IMR-90 (cell line): ENCODE data around the gene ADGRA1. TPM values are rescaled to one million over a fixed set of nuclear protein-coding genes. Genes with fewer than 3 reads are reported as not detected.

Experiments
- ATAC-seq: fragments of 200-7000 bp; cut with Tn5 transposase; 2 replicates; pipeline ENCODE4 v1.9.1; 2020; ENCODE audit warnings: low read depth, mild to moderate bottlenecking, moderate library complexity
- BruUV-seq: library from RNA; stranded (reverse); fragments of 400-500 nt; replicated peaks from 2 replicates; lab custom pipeline; 2021; lab: Mats Ljungman, UMichigan
- CTCF ChIA-PET: fragments of 300-600 bp; formaldehyde crosslinking; extraction: SDS; loops from one replicate; lab custom pipeline; 2021; ENCODE audit warnings: antibody characterized with exemption; lab: Yijun Ruan, JAX
- POLR2A ChIA-PET: fragments of 300-600 bp; sonication (Branson Sonifier 250); formaldehyde crosslinking; loops from one replicate; lab custom pipeline; 2022; ENCODE audit warnings: antibody characterized with exemption; ENCODE audit not compliant: unreplicated experiment; lab: Charles Lee
- DNase-seq: peaks from one replicate; pipeline ENCODE4 v3.0.0; 2013
- H2AFZ ChIP-seq: replicated peaks from 2 replicates; pipeline ENCODE3; 2013; ENCODE audit warnings: low read length, mild to moderate bottlenecking; ENCODE audit not compliant: poor library complexity
- H2AK5ac ChIP-seq: 2 replicates; pipeline ENCODE4 v1.6.1; 2013; ENCODE audit warnings: low read depth, low read length, inconsistent platforms
- H2AK9ac ChIP-seq: replicated peaks from 2 replicates; pipeline ENCODE3; 2013; ENCODE audit warnings: mild to moderate bottlenecking, low read depth, low read length, moderate library complexity; ENCODE audit not compliant: poor library complexity
- H2BK120ac ChIP-seq: 2 replicates; pipeline ENCODE4 v1.6.1; 2013; ENCODE audit warnings: low read depth, low read length, inconsistent platforms
- H2BK15ac ChIP-seq: 3 replicates; pipeline ENCODE4 v1.6.1; 2013; ENCODE audit warnings: low read depth, low read length, inconsistent platforms
- H2BK20ac ChIP-seq: 2 replicates; pipeline ENCODE4 v1.6.1; 2013; ENCODE audit warnings: low read depth, mild to moderate bottlenecking, inconsistent platforms, low read length, moderate library complexity
- H2BK5ac ChIP-seq: 2 replicates; pipeline ENCODE4 v1.6.1; 2013; ENCODE audit warnings: mild to moderate bottlenecking, low read depth, low read length, inconsistent platforms; ENCODE audit not compliant: poor library complexity, severe bottlenecking
- H3K14ac ChIP-seq: replicated peaks from 2 replicates; pipeline ENCODE4 v1.6.1; 2013; ENCODE audit warnings: low read depth, low read length, inconsistent platforms
- H3K18ac ChIP-seq: 2 replicates; pipeline ENCODE4 v1.6.1; 2013; ENCODE audit warnings: low read depth, low read length, control low read depth
- H3K23ac ChIP-seq: 2 replicates; pipeline ENCODE4 v1.6.1; 2013; ENCODE audit warnings: low read depth, low read length, inconsistent platforms
- H3K27ac ChIP-seq: 2 replicates; pipeline ENCODE4 v1.5.1; 2013; ENCODE audit warnings: mild to moderate bottlenecking, control low read depth, low read length; ENCODE audit not compliant: insufficient read depth
- H3K27me3 ChIP-seq: 2 replicates; pipeline ENCODE4 v1.6.1; 2013; ENCODE audit warnings: low read length; ENCODE audit not compliant: control insufficient read depth, insufficient read depth
- H3K36me3 ChIP-seq: 2 replicates; pipeline ENCODE4 v1.6.1; 2013; ENCODE audit warnings: low read length, mixed read lengths; ENCODE audit not compliant: control insufficient read depth, insufficient read depth
- H3K4ac ChIP-seq: 2 replicates; pipeline ENCODE4 v1.6.1; 2013; ENCODE audit warnings: low read depth, low read length, inconsistent platforms
- H3K4me1 ChIP-seq: 2 replicates; pipeline ENCODE4 v1.6.1; 2013; ENCODE audit warnings: low read length, mixed read lengths; ENCODE audit not compliant: control insufficient read depth, insufficient read depth
- H3K4me2 ChIP-seq: 2 replicates; pipeline ENCODE4 v1.6.1; 2013; ENCODE audit warnings: low read depth, mild to moderate bottlenecking, control low read depth, low read length, moderate library complexity
- H3K4me3 ChIP-seq: 2 replicates; pipeline ENCODE4 v1.5.1; 2013; ENCODE audit warnings: low read depth, mild to moderate bottlenecking, control low read depth, low read length, moderate library complexity; ENCODE audit not compliant: insufficient read depth
- H3K56ac ChIP-seq: 2 replicates; pipeline ENCODE4 v1.6.1; 2013; ENCODE audit warnings: low read length, inconsistent platforms; ENCODE audit not compliant: insufficient read depth; ENCODE audit errors: extremely low read depth
- H3K79me1 ChIP-seq, 2 experiments: 2 replicates each; pipeline ENCODE4 v1.6.1; 2013; ENCODE audit warnings: low read length in 2 of 2, inconsistent platforms in 1 of 2, low read depth in 1 of 2
- H3K9ac ChIP-seq: 2 replicates; pipeline ENCODE4 v1.6.1; 2013; ENCODE audit warnings: low read depth, low read length, control low read depth
- H3K9me1 ChIP-seq: 2 replicates; pipeline ENCODE4 v1.6.1; 2013; ENCODE audit warnings: low read length, inconsistent platforms; ENCODE audit not compliant: insufficient read depth
- H3K9me3 ChIP-seq: 2 replicates; pipeline ENCODE4 v1.6.1; 2013; ENCODE audit warnings: low read length; ENCODE audit not compliant: control insufficient read depth, insufficient read depth
- H4K20me1 ChIP-seq: 2 replicates; pipeline ENCODE4 v1.6.1; 2013; ENCODE audit warnings: low read length, inconsistent platforms; ENCODE audit not compliant: insufficient read depth
- H4K5ac ChIP-seq: 2 replicates; pipeline ENCODE4 v1.6.1; 2013; ENCODE audit warnings: mild to moderate bottlenecking, low read depth, low read length, control low read depth
- H4K8ac ChIP-seq, 2 experiments: 2 replicates each; pipeline ENCODE4 v1.6.1; 2013; ENCODE audit warnings: low read depth in 2 of 2, low read length in 2 of 2, control low read depth in 1 of 2, inconsistent platforms in 1 of 2
- H4K91ac ChIP-seq: 2 replicates; pipeline ENCODE4 v1.6.1; 2013; ENCODE audit warnings: low read depth, low read length, inconsistent platforms; ENCODE audit not compliant: insufficient read depth
- BHLHE40 ChIP-seq: fragments of 150-350 bp; IDR thresholded peaks from 2 replicates; pipeline ENCODE4 v1.6.1; 2016; ENCODE audit warnings: mild to moderate bottlenecking, low read depth, low read length
- CEBPB ChIP-seq: IDR thresholded peaks from 2 replicates; pipeline ENCODE4 v1.6.1; 2012; ENCODE audit warnings: low read depth, low read length, improper control_type of control experiment
- CHD1 ChIP-seq: IDR thresholded peaks from 2 replicates; pipeline ENCODE4 v1.6.1; 2012; ENCODE audit warnings: low read depth, low read length, improper control_type of control experiment
- FOS ChIP-seq: fragments of 150-350 bp; IDR thresholded peaks from 2 replicates; pipeline ENCODE4 v1.6.1; 2016; ENCODE audit warnings: low read depth, low read length
- MAFK ChIP-seq: IDR thresholded peaks from 2 replicates; pipeline ENCODE4 v1.6.1; 2012; ENCODE audit warnings: low read depth, low read length, improper control_type of control experiment
- MAZ ChIP-seq: IDR thresholded peaks from 2 replicates; pipeline ENCODE4 v1.6.1; 2012; ENCODE audit warnings: low read depth, mild to moderate bottlenecking, low read length, improper control_type of control experiment, moderate library complexity, borderline replicate concordance
- MXI1 ChIP-seq: IDR thresholded peaks from 2 replicates; pipeline ENCODE4 v1.6.1; 2012; ENCODE audit warnings: low read depth, mild to moderate bottlenecking, low read length, moderate library complexity, borderline replicate concordance
- POLR2A ChIP-seq: IDR thresholded peaks from 2 replicates; pipeline ENCODE4 v1.6.1; 2012; ENCODE audit warnings: mild to moderate bottlenecking, low read depth, low read length
- RCOR1 ChIP-seq: IDR thresholded peaks from 2 replicates; pipeline ENCODE4 v1.6.1; 2012; ENCODE audit warnings: mild to moderate bottlenecking, low read length, improper control_type of control experiment; ENCODE audit not compliant: insufficient replicate concordance
- SMC3 ChIP-seq: fragments of 150-350 bp; IDR thresholded peaks from 2 replicates; pipeline ENCODE4 v1.6.1; 2016; ENCODE audit warnings: low read depth, mild to moderate bottlenecking, antibody characterized with exemption, low read length, moderate library complexity
- USF2 ChIP-seq: fragments of 150-350 bp; IDR thresholded peaks from 2 replicates; pipeline ENCODE4 v1.6.1; 2017; ENCODE audit warnings: mild to moderate bottlenecking, antibody characterized with exemption, low read length, low read depth
- WGBS, 2 experiments: methylation state at CpG; one replicate each; pipeline versions ENCODE4 v1.1.5 to v1.1.7; 2013; ENCODE audit warnings: missing lambda C conversion rate in 2 of 2; ENCODE audit not compliant: insufficient read length in 1 of 2; ENCODE audit errors: extremely low coverage in 2 of 2; 5-methylcytosine and 5-hydroxymethylcytosine counted together
- dilution Hi-C: fragments of 300-500 bp; cut with HindIII; formaldehyde crosslinking; loops from one replicate; pipeline ENCODE4 v1.14.3; 2018; ENCODE audit warnings: low sequenced_read_pairs; ENCODE audit not compliant: unreplicated experiment
- in situ Hi-C: fragments of 300-500 bp; cut with MboI; formaldehyde crosslinking; loops from 3 replicates; pipeline ENCODE4 v1.14.3; 2019; ENCODE audit warnings: low sequenced_read_pairs, inconsistent platforms, mixed read lengths
- intact Hi-C: fragments of 100-400 bp; cut with micrococcal nuclease; formaldehyde crosslinking; loops from 2 replicates; pipeline ENCODE4 v1.10.0; 2022
- polyA plus RNA-seq, 3 experiments: library from polyadenylated mRNA; depleted of rRNA; stranded (reverse); fragments of >200 nt; gene quantifications; 2 replicates each; pipeline ENCODE4 v1.2.3, GENCODE V29; 2012; ENCODE audit warnings: low replicate concordance in 1 of 3
- total RNA-seq: library from RNA; depleted of rRNA; stranded (reverse); fragments of >200 nt; gene quantifications from 2 replicates; pipeline ENCODE4 v1.2.3, GENCODE V29; 2012

The ADGRA1 gene
- total and polyA plus RNA-seq, 2 of the 4 experiments (the other 2 are of a cell fraction), result not detected

DNA sequence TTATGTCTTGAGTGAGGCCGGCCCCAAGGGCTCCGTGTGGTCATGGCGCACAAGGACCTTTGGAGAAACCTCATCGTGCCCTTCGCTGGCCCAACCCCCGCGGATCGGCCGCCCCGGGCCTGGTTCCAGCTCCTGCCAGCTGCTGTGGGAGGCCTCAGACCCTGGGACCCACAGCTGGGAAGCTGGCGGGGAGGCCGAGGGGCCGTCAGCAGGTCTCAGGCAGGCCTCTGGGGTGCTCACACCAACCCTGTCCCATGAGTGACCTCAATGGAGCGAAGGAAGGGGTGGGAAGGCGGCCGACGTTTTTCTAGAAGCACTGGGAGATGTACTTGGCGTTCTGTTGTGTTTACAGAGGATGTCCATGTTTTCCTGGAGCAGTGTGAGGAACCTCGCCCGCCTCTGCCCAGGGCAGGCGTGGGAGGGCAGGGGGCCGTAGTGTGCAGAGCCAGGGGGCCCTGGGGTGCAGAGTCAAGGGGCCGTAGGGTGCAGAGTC is 18.6 kb upstream of the ADGRA1 start:
- Histone ChIP-seq H3K27ac (no peak overlapping the region), H2BK15ac (no peak overlapping the region), H3K9me1 (no peaks in the 10 kb centered on the region), H3K27me3 (no peaks in the 10 kb centered on the region; the same call in 1 of the 2 replicates), H2BK20ac (no peak overlapping the region), H3K79me1 (no peaks in the 10 kb centered on the region), H3K4me3 (no peak overlapping the region), H3K56ac (no peak overlapping the region), H2BK120ac (no peak overlapping the region), H3K14ac (no peak overlapping the region), H3K4me2 (no peak overlapping the region), H2BK5ac (no peak overlapping the region), H4K20me1 (no peaks in the 10 kb centered on the region), H4K5ac (no peak overlapping the region), H2AK5ac (no peak overlapping the region), H3K23ac (no peak overlapping the region), H3K9ac (no peak overlapping the region), H3K18ac (no peak overlapping the region), H2AK9ac (no peak overlapping the region), H3K36me3 (no peaks in the 10 kb centered on the region), H3K4ac (no peak overlapping the region), H2AFZ (no peak overlapping the region), H4K91ac (no peak overlapping the region), H3K9me3 (no peaks in the 10 kb centered on the region), H3K4me1 (no peaks in the 10 kb centered on the region), H4K8ac (no peak overlapping the region)
- 80% methylated on average over 4 of the region's 23 CpGs; no CpG with 5 or more reads in 1 of the 2 experiments for WGBS, 2 experiments
- DNase-seq (no peak), ATAC-seq (no peak)
- dilution Hi-C loops (no loop called here), in situ Hi-C loops (no loop called here), intact Hi-C loops (no loop called here)
- no peak for TF ChIP-seq MXI1
- no peak for TF ChIP-seq BHLHE40
- TF ChIP-seq MAZ, result no peak
- no peak for TF ChIP-seq POLR2A
- TF ChIP-seq FOS, result no peak
- no peak for TF ChIP-seq RCOR1
- no peak for TF ChIP-seq MAFK
- TF ChIP-seq USF2, result no peak
- no peak for TF ChIP-seq SMC3
- TF ChIP-seq CEBPB, result no peak
- TF ChIP-seq CHD1, result no peak
- ChIA-PET POLR2A (no interaction called here), CTCF (no interaction called here)
- BruUV-seq, result no TSS peak
